Activated CD4-positive, alpha-beta T cell treated with anti-CD3 and anti-CD28 coated beads, Interleukin-2, amount 50 U/mL, for 4 hours (primary cell): ENCODE results near the gene MATN4.

Experiments used
- DNase-seq, 2 experiments: peaks; one replicate each; pipeline ENCODE4 v3.0.0-alpha.2; 2020

The MATN4 gene

DNA sequence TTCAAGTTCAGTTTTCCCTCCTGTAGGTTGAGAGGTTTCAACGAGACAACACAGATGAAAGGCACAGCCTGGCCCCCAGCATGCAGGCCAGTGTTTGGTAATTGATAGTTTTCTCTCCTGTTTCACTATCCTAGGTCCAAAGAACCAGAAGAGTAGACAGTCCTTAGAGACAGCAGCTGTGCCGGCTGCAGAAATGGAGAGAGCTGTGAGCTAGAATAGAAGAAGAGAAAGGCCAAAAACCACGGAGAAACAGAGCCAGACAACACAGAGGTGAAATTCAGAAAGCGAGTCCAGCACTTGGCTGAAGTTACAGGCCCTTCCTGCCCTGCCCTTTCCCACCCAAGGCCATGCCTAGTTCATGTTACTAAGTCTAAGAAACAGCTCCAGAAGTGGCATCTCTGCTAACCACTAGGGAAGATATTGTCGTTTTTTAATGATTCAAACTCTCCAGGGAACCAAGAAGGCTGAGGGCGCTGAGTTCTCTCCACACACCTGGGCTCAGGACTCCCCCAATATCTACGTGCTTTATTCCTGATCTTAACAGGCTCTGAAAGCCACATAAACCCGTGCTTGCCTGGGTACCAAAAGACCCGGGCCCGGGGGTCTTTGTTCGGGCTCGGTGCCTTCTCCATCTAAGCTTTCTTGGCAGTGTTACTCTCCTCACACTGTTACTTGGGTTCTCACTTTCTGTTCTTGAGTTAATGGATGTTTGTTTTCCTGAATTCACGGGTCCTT is 18.0 kb downstream of the MATN4 start:
- DNase-seq: no peak

DNA sequence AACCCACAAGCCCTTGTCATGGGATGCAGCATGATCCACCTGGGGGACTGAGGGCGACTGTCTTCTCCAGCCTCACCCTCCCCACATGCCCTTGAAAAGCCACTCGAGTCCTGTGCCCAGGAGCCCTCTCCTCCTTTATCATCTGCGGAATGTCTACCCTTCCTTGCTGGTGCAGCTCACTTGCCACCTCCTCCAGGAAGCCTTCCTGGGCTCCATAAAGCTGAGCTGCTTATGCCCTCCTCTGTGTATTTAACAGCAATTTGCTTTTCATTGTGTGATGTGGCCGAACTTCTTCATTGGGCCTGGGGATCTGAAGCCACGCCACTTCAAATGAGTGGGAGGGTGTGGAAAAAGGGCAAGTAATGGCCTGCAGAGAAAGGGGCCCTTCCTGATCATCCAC is 19.2 kb downstream of the MATN4 start:
- DNase-seq: no peak

DNA sequence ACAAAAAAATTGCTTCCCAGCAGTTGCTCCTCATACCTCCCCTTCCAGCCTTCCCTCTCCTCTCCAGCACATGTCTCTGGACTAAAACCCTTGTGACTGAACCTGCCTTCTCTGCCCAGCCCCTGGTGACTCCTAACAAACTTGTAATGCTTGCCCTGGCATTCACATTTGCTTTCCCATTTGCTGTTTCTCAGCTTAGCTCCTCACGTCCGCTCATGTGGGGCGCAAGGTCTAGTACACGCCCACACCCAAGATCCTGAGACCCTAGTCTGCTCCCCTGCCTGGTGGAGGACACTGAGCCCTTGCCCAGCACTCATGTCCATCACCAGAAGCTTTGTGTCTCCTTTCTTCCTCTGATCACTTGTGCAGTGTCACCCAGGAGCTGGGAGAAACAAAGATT is 19.7 kb downstream of the MATN4 start:
- DNase-seq: no peak

DNA sequence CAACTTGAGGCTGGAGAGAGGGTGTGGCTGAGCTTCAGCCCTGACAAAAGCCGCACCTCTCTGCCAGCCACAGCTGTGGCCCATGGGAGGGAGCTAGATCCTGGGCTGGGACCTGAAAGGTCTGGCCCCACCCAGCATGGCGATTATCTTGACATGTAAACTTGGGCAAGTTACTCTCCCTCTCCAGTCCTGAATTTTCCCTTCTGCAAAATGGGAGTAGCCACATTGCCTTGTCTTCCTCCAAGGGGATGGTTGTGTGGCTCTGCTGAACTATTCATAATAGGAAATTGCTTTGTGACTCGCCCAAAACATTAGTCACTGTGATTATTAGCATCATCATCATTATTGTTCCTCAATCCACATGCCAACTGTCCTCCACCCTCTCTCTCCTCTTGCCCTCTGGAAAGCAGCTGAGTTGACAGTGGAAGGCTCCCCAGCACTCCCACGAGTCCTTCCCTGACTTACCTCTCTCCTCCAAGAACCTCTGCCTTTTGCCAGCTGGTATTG is 24.5 kb downstream of the MATN4 start:
- no peak for DNase-seq

DNA sequence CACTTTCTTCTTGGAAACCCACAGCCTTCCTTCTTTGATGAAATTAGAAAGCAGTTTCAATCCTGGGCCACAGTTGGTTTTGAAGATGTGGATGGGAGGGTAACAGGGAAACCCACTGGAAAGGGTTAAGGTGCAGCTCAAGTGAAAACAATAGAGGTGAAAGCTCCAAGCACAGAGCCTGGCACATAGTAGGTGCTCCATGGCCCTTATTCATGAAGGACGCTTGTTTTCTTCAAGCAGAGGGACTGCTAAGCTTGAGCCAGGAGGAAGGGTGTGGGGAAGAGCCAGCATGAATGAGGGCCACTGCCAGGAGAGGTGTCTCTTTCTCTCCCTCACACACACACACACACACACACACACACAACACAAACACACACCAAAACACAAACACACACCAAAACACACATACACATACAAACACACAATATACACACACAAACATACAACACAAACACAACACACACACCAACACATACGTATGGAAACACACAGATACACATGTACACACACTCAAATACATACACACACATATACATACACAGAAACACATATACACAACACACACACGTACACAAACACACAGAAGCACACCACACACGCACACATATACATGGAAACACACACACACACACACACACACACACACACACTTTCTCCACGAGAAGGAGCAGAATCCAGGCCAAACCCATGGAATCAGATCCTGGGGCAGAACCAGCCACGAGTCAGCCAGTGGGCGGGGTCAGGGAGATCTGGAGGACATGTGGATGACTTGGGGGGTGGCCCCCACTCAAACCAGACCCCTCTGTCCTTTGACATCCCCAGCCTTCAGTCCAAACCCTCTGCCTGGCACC is 25.2 kb downstream of the MATN4 start:
- no peak for DNase-seq

DNA sequence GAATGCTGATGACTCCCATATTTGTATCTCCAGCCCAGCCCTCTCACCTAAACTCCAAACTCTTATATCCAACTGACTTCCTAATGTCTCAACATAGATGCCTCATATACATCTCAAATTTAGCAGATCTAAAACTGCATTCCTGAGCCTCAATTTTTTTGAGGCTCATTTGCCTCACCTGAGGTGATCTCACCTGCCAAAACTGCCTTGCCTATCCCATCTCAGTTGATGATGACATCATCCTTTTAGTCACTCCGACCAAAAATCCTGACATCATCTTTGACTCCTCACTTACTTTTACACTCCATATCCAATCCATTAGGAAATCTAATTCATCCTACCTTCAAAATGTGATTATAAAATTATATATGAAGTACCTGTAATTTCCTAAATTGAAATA is 28.1 kb downstream of the MATN4 start:
- no peak for DNase-seq

DNA sequence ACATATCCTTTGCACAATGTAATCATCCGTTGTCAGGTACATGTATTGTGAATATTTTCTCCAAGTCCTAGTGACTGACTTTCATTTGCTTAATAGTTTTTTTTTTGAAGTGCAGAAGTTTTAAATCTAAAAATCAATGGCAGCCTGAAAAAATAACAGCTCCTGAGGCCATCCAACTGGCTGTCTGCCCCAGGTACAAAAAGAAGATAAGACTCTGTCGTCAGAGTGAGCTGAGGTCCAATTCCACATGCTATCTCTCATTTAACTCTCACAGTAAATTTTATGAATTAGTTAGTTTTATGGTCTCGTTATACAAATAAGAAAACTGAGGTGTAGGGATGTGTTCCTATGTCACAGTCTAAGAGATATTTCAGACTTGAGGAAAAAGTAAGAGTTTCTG is 32.8 kb downstream of the MATN4 start:
- DNase-seq: no peak

DNA sequence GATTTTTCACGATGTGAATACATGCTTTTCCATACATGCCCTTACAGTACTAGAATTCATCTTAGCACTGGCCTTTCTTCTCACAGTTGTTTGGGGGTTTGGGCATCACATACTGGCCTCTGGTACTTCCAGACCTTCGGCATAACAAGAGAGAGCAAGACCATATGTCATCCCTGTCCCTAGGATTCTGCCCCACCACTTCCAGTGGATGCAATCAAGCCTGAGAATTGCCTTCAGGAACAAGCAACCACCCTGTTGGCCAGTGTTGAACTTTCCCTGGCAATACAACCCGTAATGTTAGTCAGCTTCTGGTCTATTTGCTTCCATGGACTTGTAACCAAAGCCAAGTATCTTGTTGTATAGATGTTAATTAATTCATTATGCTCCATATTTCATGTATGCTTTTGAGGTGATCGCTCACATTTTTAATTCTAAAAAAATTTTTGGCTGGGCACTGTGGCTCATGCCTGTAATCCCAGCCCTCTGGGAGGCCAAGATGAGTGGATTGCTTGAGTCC is 38.3 kb downstream of the MATN4 start:
- DNase-seq: no peak

DNA sequence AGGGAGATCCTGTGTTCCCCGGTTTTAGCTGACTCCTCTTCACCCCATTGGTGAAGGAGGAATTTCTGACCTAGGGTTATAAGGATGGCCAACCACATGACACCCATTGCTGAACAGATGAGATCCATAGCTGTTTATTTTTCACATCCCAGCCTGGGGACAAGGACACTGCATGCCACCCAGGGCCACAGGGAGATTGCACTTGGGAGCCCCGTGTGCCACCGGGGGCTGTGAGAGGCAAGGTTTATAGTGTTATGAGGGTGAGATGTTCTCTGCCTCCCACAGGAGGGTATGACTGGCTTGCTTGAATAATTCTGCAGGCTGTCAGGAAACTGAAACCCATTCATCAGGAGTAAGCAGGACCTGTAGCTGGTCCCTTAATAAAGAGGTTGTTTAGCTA is 39.0 kb downstream of the MATN4 start:
- DNase-seq: no peak

DNA sequence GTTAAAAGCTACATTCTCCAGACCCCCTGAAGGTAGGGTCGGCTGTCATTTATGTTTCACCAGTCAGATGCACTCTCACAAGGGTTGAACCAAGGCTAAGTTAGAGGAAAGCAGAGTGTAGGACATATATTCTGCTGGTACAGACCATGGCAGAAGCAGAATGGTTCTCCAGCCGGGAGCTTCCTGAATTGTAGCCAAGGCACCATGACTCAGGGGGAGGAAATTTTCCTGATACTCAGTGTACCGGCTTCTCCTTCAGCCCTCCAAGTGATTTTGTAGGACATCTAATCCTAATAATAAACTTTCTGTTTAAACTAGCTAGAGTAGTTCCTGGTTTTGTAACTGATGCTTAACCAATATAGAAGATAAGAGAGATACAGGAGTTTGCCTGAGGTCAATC is 39.6 kb downstream of the MATN4 start:
- no peak for DNase-seq

DNA sequence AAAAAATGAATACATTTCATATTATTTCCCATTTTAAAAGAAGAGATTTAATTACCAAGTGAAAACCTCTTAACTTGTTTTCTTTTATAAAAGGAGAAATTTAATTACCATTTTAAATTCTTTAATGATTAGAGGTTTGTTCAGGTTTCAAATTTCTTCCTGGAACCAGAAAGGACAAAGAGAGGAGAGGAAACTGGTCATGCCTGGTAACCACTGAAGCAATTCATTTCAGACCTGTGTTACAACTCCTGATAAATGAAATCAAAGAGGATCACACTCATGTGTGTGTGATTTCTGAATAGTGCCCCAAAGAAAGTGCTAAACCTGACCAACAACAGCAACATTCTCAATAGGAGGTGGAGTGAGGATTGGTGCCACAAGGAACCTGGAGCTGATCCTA is 41.1 kb downstream of the MATN4 start:
- no peak for DNase-seq

DNA sequence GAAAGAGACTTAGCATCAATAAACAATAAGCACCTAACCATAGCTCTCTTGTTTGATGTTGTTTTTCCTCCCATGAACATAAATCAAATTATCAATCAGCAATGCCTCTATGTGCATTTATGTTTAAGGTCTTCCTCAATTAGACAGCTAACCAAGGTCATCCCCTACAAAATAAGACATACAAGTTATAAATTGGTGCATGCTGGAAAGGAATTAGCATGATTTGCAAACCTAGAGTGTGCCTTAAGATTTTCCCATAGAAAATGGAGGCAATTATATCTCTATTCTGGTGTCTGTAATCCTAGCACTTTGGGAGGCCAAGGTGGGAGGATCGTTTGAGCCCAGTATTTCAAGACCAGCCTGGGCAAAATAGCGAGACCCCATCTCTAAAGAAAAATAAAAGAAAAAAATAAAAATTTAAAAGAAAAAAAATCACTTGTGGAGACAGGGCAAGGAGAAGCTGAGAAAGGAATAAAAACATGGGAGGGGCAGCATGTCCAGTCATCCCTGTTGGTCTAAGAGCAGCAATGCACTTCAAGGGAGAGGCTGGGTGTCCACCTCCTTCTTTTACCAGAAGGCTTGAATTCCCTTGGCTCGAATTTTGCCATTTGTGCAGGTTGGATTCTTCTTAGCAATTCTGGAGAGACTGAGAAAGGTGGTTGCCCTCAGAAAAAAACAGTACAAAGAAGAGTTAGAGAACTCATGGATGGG is 44.4 kb downstream of the MATN4 start:
- no peak for DNase-seq

DNA sequence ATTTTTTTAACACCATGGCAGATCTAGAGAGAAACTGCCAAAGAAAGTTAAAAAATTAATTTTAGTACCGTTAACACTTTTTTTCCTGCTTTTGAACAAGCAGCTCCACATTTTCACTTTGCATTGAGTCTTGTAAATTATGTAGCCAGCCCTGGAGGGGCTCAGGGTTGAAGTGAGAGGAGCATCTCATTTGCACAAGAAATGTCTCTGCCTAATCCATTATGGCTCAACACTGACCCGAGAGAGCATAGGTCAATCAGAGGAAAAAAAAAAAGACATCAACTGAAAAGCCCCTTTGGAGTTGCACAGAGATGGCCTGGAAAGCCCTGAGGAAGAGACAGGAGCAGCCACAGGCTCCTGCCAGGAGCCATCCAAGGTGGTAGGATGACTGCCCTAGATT is 49.4 kb downstream of the MATN4 start:
- DNase-seq: no peak

DNA sequence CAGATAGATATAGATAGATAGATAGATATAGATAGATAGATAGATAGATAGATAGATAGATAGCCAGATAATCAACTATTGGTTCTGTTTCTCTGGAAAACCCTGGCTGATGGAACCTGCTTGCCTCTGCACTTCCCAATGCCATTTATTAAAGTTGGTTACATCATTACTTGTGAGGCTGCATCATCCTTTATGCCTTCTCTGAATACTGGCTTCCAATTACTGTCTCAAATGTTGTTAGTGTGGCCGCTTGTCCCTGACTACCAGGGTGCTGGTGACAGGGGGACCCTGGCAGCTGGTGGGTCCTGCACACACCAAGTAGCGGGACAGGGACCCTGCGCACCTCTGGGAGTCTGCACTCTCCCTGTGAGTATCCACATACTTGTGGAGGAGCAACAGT is 49.8 kb downstream of the MATN4 start:
- no peak for DNase-seq

DNA sequence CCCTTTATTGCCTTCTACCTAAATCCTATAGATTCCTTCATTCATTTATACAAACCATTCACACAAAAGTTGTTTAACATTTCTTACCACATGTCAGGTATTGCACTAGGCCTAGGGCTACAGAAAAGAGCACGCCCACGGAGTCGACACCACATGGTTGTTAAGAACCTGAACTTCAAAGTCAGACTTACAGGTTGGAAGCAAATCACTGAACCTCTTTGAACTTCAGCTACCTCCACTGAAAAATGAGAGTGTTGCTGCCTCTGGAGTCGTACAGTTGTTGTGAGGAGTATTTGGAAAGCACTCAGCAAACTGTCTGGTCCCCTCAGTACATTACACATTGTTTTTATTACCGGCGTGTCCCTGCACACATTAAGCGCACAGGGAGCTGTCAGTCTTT is 50.4 kb downstream of the MATN4 start:
- no peak for DNase-seq

DNA sequence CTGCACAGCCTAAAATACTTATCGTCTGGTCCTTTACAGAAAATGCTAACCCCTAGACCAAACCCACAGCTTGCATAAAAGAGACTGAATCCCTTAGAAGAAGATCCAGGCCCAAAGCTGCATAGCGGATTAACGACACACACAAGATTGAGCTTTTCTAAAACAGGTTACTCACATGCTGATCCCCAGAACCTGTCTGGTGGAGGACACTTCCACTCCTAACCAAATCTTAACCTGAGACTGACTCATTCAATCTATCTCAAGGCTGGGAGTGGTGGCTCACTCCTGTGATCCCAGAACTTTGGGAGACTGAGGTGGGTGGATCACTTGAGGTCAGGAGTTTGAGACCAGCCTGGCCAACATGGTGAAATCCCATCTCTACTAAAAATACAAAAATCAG is 50.9 kb downstream of the MATN4 start:
- DNase-seq: no peak

DNA sequence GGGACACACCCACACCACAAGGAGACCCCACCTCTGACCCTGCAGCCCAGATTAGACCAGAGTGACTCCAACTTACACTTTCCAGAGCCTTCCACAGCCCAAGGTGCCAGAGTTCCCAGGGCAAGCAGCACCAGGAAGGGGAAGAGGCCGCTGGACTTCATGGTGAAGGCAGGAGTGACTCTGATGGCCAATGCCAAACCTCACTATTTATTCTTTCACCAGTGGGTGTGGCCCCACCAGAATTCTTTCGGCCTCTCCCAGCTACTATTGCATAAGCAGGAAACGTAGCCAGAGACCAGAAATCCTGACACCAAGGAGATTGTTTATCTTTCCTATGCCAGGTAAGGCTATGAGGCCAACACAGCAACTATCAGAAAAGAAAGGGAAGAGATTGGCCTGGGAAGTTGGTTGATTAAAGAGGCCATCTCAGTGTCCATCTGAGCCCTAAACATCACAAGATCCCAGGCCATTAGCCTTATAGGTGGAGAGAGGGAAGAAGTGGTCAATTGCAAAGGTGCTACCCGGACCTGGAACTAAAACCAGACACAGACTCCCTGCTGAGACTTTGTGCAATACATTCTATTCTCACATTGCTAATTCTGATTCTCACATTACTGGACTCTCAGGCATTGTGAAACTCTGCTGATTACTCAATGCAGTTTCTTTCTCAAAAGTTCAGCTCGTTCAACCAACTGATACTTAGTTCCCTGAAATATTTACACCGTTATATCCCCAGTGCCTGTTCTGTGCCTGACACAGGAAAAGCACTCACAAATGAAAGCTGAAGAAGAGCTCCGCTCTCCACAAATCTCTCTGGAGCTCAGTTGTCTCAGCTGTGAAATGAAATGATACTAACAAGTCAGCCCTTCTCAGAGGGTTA is 53.5 kb downstream of the MATN4 start, which contains the start of gene SLPI:
TSS of gene SLPI (minus strand) at position 182 of the 880 bp plus-strand sequence. CDS start at position 161, 21 bp downstream.
- no peak for DNase-seq

DNA sequence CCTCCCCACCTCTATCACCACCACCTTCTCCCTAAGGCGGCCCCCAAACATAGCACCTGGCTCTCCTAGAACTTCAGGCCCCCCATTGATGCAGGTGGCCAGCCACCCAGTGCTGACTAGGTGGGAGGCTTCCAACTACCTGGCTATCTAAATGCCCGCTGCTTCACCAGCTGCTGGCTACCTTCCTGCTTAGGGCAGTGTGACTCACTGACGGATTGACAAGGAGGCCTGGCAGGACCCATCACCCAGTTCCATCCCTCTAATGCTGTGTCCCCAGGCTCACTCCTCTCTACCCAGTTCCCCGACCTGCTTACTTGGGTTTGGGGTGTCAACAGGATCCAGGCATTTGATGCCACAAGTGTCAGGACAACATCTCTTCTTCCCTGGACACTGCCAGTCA is 54.8 kb downstream of the MATN4 start:
- DNase-seq: no peak

DNA sequence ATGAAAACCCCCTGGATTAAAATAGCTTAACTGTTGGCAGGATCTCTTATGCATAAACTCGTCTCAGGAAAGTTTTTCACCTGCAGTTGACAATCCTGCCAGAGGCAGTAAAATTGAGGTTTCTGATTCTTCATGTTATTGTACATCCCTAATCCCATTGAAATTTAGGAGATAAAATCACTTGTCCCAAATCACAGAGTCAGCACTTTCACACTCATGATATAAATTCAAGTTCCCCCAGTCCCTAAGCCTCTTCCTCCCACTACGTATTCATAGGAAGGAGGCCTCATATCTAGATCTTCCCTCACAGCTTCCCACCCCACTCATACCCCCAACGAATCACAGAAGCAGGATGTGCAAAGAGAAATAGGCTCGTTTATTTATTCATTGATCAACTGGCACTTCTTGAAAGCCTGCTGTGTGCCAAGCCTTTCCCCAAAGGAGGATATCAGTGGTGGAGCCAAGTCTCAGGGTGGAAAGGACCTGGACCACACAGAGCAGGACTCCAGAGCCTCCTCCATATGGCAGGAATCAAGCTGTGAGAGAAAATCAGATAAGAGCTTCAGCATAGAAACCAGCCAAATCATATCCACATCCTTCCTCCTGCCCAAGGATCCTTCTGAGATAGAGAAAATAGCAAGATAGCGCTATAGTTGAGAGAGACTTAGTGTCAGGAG is 56.1 kb downstream of the MATN4 start:
- no peak for DNase-seq

DNA sequence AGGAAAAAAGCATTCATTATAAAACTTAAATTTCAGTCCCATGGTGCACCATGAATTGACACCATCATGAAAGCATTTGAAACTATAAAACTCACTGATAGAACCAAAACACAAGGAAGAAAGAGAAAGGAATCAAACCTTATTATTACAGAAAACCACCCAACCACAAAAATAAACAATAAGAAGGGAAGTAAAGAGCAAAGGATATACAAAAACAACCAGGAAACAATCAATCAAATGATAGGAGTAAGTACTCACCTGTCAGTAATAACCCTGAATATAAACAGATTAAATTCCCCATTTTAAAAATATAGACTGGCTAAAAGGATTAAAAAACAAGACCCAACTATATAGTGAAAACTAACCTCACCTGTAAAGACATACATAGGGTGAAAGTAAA is 59.5 kb downstream of the MATN4 start:
- DNase-seq: no peak

DNA sequence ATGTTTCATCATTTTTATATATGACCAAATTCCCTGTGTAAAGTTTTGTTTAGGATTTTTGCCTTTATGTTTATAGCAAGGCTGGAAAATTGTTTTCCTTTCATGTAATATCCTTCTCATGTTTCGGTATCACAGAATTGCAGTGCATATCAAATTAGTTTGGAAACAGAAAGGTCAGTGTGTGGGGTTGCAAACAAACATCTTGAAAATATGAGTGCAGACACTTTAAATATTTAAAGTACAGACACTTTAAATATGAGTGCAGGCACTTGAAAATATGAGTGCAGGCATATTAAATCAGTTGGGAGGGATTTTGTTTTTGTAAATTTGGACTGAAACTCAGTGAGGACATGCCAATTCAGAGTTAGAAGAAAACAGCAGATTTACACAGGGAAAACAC is 60.2 kb downstream of the MATN4 start:
- no peak for DNase-seq

DNA sequence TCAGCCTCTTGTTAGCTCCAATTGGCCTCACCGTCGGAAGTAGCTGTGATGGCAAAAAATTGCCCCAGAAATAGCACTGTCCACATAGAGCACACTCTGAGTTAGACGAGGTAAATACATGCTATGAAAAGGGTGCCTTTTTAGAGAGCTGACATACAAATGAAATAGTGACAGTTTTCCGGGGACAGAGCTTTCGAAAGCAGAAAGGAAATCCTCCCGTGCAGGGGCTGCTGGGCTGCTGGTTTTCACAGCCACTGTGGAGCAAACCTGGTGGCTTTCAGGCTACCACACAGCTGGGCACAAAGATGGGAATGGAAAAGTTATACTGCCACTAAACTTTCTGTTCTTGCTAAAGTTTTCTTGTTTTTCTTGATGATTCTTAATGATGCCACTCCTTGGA is 62.0 kb downstream of the MATN4 start:
- no peak for DNase-seq
